ENCODE data around the gene PUS7L. TPM values are rescaled to one million over a fixed set of nuclear protein-coding genes. Genes with fewer than 3 reads are reported as not detected.

Gene PUS7L
- total RNA-seq, 1 experiment from 2014 or later = 15.3 TPM

DNA sequence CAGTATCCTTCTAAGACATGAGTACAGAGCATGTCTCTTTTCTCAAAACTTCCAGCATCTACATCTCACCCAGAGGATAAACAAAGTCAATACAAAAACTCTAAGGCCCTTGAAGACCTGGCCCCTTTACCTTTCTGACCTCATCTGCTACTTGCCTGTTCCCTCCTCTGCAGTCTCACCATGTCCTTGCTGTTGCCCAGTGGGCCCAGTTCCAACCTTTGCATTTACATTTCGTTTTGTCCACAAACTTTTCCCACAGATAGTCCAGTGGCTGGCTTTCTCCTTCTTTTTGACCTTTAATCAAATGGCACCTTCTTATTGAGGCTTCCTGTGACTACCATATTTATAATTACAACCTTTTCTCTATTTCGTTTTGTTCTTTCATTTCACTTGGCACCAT, 1.8 kb upstream of the PUS7L start:
- no peaks in the 10 kb centered on the region for H3K9me3 ChIP-seq (ENCODE audit: control insufficient read depth in 1 of 2, insufficient read depth in 1 of 2, low read depth in 1 of 2, low read length in 2 of 2)
- CTCF ChIA-PET = no interaction called here
- no peak overlapping the region for H3K4me3 ChIP-seq (replicated peaks in 1 of 2; ENCODE audit: low read depth in 1 of 2, low read length in 2 of 2)
- TF ChIP-seq, protein P1, sequence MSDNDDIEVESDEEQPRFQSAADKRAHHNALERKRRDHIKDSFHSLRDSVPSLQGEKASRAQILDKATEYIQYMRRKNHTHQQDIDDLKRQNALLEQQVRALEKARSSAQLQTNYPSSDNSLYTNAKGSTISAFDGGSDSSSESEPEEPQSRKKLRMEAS (IDR thresholded peaks at IDR 0.05) = no peak
- TF ChIP-seq YY1 (IDR thresholded peaks at IDR 0.05; ENCODE audit: extremely low read depth, insufficient replicate concordance, low read depth, low read length) = no peak
- TF ChIP-seq ZFX (IDR thresholded peaks at IDR 0.05) = no peak
- TF ChIP-seq, protein P2, sequence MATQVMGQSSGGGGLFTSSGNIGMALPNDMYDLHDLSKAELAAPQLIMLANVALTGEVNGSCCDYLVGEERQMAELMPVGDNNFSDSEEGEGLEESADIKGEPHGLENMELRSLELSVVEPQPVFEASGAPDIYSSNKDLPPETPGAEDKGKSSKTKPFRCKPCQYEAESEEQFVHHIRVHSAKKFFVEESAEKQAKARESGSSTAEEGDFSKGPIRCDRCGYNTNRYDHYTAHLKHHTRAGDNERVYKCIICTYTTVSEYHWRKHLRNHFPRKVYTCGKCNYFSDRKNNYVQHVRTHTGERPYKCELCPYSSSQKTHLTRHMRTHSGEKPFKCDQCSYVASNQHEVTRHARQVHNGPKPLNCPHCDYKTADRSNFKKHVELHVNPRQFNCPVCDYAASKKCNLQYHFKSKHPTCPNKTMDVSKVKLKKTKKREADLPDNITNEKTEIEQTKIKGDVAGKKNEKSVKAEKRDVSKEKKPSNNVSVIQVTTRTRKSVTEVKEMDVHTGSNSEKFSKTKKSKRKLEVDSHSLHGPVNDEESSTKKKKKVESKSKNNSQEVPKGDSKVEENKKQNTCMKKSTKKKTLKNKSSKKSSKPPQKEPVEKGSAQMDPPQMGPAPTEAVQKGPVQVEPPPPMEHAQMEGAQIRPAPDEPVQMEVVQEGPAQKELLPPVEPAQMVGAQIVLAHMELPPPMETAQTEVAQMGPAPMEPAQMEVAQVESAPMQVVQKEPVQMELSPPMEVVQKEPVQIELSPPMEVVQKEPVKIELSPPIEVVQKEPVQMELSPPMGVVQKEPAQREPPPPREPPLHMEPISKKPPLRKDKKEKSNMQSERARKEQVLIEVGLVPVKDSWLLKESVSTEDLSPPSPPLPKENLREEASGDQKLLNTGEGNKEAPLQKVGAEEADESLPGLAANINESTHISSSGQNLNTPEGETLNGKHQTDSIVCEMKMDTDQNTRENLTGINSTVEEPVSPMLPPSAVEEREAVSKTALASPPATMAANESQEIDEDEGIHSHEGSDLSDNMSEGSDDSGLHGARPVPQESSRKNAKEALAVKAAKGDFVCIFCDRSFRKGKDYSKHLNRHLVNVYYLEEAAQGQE (IDR thresholded peaks at IDR 0.05; ENCODE audit: low read depth) = no peak
- TF ChIP-seq TCF7L2 (IDR thresholded peaks at IDR 0.05; ENCODE audit: borderline replicate concordance, extremely low read depth, insufficient read depth, insufficient read length) = no peak
- no peak for TF ChIP-seq EZH2 (IDR thresholded peaks at IDR 0.05)
- no peak for TF ChIP-seq ZNF274 (IDR thresholded peaks at IDR 0.05; ENCODE audit: low read depth, low read length)
- no peak for TF ChIP-seq EGR1 (IDR thresholded peaks at IDR 0.05; ENCODE audit: low read depth)
- TF ChIP-seq, protein P3, sequence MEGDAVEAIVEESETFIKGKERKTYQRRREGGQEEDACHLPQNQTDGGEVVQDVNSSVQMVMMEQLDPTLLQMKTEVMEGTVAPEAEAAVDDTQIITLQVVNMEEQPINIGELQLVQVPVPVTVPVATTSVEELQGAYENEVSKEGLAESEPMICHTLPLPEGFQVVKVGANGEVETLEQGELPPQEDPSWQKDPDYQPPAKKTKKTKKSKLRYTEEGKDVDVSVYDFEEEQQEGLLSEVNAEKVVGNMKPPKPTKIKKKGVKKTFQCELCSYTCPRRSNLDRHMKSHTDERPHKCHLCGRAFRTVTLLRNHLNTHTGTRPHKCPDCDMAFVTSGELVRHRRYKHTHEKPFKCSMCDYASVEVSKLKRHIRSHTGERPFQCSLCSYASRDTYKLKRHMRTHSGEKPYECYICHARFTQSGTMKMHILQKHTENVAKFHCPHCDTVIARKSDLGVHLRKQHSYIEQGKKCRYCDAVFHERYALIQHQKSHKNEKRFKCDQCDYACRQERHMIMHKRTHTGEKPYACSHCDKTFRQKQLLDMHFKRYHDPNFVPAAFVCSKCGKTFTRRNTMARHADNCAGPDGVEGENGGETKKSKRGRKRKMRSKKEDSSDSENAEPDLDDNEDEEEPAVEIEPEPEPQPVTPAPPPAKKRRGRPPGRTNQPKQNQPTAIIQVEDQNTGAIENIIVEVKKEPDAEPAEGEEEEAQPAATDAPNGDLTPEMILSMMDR (IDR thresholded peaks at IDR 0.05 in 2 of 3, conservative IDR thresholded peaks at IDR 0.05 in 1 of 3; ENCODE audit: borderline replicate concordance in 1 of 3, insufficient read depth in 1 of 3, low read depth in 2 of 3, low read length in 2 of 3) = no peak
- no peak for TF ChIP-seq ELF1 (IDR thresholded peaks at IDR 0.05; ENCODE audit: borderline replicate concordance, low read depth)
- no peak for TF ChIP-seq RAD21 (IDR thresholded peaks at IDR 0.05; ENCODE audit: low read depth)
- TF ChIP-seq SIN3A (IDR thresholded peaks at IDR 0.05; ENCODE audit: low read depth) = no peak
- TF ChIP-seq JUND (IDR thresholded peaks at IDR 0.05) = no peak
- TF ChIP-seq POLR2AphosphoS5 (IDR thresholded peaks at IDR 0.05; ENCODE audit: low read depth, low read length) = no peak
- no peak for TF ChIP-seq CBX3 (IDR thresholded peaks at IDR 0.05; ENCODE audit: low read depth)
- no peak for TF ChIP-seq SRF (IDR thresholded peaks at IDR 0.05; ENCODE audit: low read depth)
- TF ChIP-seq POLR2A (IDR thresholded peaks at IDR 0.05; ENCODE audit: borderline replicate concordance, extremely low read depth, insufficient read depth, insufficient read length) = no peak
- no peak for TF ChIP-seq SP1 (IDR thresholded peaks at IDR 0.05; ENCODE audit: low read depth)
- no peaks in the 10 kb centered on the region for H3K36me3 ChIP-seq (ENCODE audit: control insufficient read depth in 1 of 2, insufficient read depth in 2 of 2, low read length in 2 of 2)
- DNase-seq (ENCODE audit: low read depth, low spot score) (no peak), ATAC-seq (no peak)
- intact Hi-C loops (cut with micrococcal nuclease) = no loop called here
- no peaks in the 10 kb centered on the region for H4K20me1 ChIP-seq (ENCODE audit: insufficient read depth)
- POLR2A ChIA-PET = no interaction called here
- BruUV-seq (replicated peaks) = no TSS peak
- peaks cover 9% of the 10 kb centered on the region for H3K79me2 ChIP-seq (ENCODE audit: insufficient read depth, low read length)
- H3K4me2 ChIP-seq (ENCODE audit: low read length) = peak overlapping the region; percentile 86
- H2AFZ ChIP-seq (ENCODE audit: low read depth, low read length, poor library complexity, severe bottlenecking) = no peak overlapping the region
- H3K27ac ChIP-seq (ENCODE audit: low read depth, low read length) = no peak overlapping the region
- RAD21 ChIA-PET (ENCODE audit: low non-redundant PET in 1 of 2, low total read pairs in 2 of 2, uncharacterized antibody in 2 of 2, unreplicated experiment in 2 of 2) = no interaction called here
- peaks cover 6 to 18% of the 10 kb centered on the region in 2 experiments; a peak in 3 of 4 replicates for H3K4me1 ChIP-seq (ENCODE audit: control insufficient read depth in 1 of 2, insufficient read depth in 2 of 2, low read length in 2 of 2)
- no peaks in the 10 kb centered on the region for H3K27me3 ChIP-seq (ENCODE audit: insufficient read depth, low read length)
- H3K9ac ChIP-seq (ENCODE audit: low read length) = no peak overlapping the region
- no peaks in the 10 kb centered on the region for H3K9me2 ChIP-seq (ENCODE audit: insufficient read depth)

Measured in HCT116 (cell line).